ENCODE measurements around the gene SRSF2.
"Not testable (repeated sequence)": the region's sequence is repeated elsewhere in the genome, so short reads cannot be mapped to it uniquely, and the experiment has no call there.

Gene SRSF2

DNA sequence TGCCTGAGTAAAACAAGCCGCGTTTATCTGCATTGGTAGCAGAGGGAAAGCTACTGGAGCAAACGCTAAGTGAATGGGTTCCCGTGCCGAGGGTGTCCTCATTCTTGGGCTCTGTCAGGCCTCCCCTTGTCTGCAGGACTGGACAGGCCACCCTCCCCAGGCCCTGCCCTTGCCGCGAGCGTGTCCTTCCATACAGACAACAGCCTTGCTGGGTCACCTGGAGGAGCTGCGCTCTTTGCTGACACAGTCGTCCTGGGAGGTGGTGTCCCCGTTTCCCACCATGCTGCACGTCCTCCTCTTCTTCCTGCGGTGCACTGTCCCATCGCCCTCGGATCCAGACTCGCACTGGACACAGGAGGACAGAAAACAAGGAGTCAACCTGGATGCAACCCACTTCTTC lies 18.6 kb downstream of the SRSF2 start:
- DNase-seq = no peak

DNA sequence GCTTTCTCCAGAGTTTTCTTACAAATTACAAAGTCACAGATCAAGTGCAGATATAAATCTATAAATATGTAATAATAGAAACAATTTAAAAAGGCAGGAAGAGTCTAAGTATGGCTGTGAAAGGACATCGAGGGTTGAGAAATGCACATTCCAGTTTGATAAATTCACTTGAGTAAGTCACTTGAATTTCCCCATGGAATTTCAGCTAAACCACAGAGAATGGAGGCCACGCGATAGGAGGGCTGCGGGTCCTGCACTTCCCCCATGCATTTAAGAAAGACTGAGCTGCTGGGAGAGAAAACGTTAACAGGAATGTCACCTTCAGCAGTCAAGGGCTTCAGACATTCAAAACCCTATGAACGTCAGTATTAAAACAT lies 20.3 kb downstream of the SRSF2 start:
- DNase-seq = no peak

- DNase-seq = peak; percentile 88
Measured at GRCh38 chr17:76716146-76716838, 20.8 kb downstream of the SRSF2 start.

DNA sequence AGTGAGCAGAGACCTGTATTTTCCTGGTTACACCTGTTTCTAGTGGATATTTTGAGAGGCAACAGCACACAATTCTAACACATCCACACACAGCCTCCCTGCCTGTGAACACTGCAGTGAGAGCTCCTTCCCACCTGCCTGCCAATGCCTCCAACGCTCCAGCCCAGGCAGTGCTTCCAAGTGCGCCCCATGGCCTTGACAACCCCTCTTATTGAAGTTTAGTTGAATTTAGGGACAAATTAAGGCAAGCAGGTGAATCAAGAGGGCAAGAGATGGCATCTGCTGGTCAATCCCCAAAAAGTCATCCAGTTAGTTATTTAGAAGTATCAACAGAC lies 21.7 kb downstream of the SRSF2 start:
- no peak for DNase-seq

- DNase-seq = peak; percentile 60
Measured at GRCh38 chr17:76714822-76715495, 22.2 kb downstream of the SRSF2 start.

DNA sequence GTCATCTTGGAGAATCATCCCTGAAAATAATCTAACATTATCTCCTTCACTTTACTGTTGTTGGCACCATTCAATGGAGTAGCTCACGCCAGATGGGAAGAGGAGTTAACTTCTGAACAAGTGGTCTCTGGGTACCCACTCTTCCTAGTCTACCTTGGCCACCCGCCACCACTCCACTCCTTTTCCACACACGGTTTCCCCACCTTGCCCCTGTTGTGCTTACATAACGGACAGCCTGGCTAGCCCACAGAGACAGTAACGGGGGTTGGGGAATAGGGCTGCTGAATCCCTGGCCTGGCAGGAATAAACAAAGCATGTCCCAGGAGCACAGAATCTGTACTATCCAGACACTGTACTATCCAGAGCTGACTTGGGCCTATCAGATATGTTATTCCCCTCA lies 22.8 kb downstream of the SRSF2 start:
- no peak for DNase-seq

GRCh38 chr17:76713765-76714164 lies 23.4 kb downstream of the SRSF2 start:
- DNase-seq = no peak

DNA sequence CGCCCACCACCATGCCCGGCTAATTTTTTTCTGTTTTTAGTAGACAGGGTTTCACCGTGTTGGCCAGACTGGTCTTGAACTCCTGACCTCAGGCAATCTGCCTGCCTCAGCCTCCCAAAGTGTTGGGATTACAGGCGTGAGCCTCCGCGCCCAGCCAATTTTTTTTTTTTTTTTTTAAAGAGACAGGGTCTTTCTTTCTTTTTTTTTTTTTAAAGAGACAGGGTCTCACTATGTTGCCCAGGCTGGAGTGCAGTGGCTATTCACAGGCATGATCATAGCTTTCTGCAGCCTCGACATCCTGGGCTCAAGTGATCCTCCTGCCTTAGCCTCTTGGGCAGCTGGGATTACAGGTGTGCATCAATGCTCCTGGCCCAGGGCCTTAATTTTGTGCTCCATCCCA lies 24.8 kb downstream of the SRSF2 start:
- DNase-seq = not testable (repeated sequence)

- peak; percentile 62 for DNase-seq
Measured at GRCh38 chr17:76710863-76711611, 26.1 kb downstream of the SRSF2 start, which contains the start of gene MXRA7. Gene MXRA7, minus strand, starts transcription at chr17:76710965. Its CDS starts 19 bp downstream, at chr17:76710946.

DNA sequence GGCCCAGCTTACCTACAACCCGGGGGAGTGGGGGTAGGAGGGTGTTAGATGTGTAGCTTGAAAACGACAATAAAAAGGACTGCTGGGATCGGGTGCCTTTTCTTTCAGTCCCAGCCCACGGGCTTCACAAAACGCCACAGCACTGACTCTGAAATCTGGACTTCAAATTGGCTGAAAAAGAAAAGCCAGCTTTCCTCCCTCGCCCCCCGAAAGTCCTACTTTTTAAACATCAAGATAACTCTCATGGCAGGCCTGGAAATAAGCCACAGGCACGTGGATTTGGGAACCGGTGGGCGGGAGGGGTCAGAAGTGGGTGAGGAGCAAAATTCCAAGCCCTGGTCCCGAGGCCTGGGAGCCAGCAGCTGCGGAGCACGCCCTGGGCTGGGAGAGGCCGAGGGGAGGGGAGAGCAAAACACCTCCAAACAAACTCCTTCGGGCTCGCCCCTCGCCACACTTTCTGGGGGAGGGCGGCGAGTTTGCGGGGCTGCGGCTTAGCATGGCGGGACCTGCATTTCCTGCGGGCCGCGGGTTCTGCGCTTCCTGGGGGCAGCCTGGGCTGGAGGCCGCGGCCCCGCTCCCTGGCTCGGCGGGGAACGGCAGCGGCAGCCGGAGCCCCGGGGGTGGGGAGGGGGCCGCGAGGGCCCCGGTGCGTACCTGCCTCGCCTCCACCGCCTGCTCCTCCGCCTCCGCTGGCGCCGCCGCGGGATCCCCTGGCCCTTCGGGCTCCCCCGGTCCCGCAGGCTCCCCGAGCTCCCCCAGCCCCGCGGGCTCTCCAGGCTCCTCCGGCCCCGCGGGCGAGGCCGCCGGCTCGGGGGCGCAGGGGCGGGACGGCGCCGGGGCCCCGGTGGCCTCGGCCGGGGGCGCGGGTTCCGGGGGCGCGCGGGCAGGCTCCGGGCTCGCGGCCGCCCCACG lies 26.9 kb downstream of the SRSF2 start:
- not testable (repeated sequence) for DNase-seq

GRCh38 chr17:76709077-76709950 lies 27.8 kb downstream of the SRSF2 start:
- DNase-seq = no peak

DNA sequence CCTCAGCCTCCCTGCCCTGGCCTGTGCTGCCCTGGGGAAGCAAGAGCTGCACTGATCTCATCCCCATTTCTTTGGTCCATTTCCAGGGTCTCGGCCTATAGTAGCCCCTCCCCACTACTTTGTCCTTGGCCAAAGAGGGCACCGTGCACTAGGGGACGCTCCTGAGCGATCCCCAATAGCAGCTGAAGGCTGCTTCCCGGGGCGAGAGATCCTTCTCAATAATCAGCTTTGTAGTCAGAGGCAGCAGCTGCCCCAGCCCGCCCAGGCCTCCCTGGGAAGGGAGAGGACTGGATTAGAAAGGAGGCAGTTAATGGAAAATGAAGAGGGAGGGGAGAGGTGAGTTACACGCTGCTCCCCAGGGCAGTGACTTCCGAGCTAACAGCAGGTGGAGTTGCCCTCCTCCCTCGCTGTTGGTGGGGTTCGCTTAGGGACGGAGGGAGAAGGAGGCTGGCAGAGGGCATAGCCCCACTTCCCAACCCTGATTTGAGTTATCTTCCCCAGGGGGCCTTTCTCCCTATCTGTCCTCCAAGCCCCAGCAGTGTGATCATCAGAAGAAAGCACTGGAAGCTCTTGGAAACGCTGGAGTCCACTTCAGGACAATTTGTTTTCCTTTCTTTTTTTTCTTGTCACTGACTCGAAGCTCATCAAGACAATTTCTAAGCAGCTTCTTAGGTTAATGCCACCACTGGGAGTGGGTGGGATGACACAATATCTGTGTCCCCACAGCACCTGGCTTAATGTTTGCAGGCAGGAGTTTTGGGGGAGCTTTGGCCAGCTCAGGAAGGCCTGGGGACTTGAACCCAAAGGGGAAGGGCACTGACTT lies 28.9 kb downstream of the SRSF2 start:
- no peak for DNase-seq

- no peak for DNase-seq
Measured at GRCh38 chr17:76706817-76707216, 30.3 kb downstream of the SRSF2 start.

GRCh38 chr17:76704805-76705204 lies 32.3 kb downstream of the SRSF2 start:
- DNase-seq = no peak

DNA sequence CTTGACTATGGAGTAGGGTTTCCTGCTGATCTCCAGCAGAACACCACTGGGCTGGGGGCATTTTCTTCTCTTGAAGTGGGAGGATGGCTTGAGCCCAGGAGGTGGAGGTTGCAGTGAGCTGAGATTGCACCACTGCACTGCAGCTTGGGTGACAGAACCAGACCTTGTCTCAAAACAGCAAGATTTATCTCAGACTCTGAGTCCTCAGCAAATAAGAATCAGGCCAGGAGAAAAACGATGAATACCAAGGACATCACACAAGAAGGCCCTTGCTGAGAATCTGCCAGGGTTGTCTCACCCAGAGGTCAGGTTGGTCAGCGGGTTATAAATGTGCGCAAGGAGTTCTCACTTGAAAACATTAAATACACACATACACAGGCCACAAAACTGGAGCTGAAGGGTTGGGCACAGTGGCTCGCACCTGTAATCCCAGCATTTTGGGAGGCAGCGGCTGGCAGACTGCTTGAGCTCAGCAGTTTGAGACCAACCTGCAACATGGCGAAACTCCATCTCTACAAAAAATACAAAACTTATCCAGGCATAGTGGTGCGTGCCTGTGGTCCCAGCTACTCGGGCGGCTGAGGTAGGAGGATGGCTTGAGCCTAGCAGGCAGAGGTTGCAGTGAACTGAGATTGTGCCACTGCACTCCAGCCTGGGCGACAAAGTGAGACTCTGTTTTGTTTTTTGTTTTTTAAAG lies 34.0 kb downstream of the SRSF2 start:
- no peak for DNase-seq

DNA sequence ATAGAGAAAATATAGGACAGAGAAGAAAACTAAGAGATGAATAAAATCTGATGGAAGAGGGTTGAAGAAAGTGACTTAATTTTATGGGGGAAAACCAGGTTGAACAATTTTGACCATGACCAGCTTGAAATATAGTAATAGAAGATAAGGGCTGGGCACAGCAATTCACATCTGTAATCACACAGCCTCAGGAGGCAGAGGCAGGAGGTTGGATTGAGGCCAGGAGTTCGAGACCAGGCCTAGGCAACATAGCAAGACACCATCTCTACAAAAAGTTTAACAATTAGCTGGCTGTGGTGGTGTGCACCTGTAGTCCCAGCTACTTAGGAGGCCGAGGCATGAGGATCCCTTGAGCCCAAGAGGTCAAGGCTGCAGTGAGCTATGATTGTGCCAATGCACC lies 35.1 kb downstream of the SRSF2 start:
- no peak for DNase-seq

DNA sequence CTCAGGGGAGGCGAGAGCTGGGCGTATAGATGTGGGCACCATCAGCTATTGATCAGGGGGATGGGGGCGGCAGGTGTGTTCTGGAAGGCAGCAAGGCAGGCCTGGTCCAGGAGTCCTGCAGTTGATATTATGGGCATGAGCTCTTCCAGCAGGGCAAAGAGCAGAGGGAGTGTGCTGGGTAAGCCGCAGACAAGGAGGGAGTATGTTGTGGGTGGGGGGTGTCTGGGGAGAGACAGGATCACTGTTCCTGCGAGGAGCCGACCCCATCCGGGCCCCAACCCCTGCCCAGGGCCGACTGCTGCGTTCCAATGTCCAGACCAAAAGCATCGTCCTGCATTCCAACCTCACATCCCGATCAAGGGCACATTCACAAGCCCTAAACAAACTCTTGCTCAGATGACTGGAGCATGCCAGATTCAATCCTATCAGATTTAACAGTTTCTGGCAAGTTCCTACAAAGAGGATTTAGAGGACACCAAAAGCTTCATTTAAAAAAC lies 35.6 kb downstream of the SRSF2 start:
- DNase-seq = no peak

DNA sequence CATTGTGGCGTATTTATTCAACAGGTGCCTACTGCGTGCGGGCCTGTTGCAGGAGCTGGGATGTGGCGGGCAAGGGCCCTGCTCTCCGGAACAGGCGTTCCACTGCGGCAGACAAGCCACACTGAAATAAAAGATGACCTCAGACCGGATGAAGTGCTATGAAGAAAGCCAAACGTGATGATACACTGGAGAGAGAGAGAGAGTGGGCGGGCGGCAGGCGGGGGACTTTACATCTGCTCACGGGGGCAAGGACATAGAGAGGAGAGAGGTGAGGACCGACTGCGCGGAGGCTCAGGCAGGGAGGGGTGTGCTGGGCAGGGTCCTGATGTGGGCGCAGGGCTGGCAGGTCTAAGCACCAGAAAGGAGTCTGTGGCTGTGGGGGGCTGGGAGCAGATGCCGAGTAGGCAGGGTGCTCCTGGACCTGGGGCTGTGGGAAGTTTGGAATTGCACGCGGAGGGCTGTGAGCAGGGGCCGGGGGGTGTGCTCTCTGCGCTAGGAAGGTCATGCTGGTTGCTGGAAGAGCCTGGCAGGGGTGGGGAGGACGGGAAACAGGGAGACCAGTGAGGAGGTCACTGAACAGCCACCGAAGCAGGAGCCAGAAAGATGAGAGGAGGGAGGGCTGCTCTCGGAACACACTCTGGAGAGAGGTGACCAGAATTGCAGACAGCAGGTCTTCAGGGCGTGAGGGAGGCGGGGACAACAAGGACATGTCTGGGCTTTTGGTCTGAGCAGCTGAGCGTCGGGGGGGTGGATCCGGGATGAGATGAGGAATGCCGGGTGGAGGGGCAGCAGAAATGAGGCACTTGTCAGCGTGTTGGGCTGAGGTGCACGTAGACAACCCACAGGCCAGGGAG lies 36.3 kb downstream of the SRSF2 start:
- peak; percentile 11 for DNase-seq

- DNase-seq = no peak
Measured at GRCh38 chr17:76700270-76700616, 36.9 kb downstream of the SRSF2 start.

Data from CD4-positive, alpha-beta T cell treated with Interferon gamma for 1 hour (primary cell).